Hepatocyte (in vitro differentiated cells): ENCODE data around the gene MAD2L1BP. TPM values are rescaled to one million over a fixed set of nuclear protein-coding genes. Genes with fewer than 3 reads are reported as not detected.

Source experiments
- DNase-seq: peaks from one replicate; pipeline ENCODE4 v3.0.0-alpha.2; 2016; ENCODE audit warnings: low spot score
- H2AFZ ChIP-seq: fragments of 200-600 bp; sonication (generic); 2 replicates; pipeline ENCODE4 v1.6.0; 2016; ENCODE audit warnings: antibody characterized with exemption, mild to moderate bottlenecking
- H3K27ac ChIP-seq: fragments of 200-600 bp; sonication (generic); 2 replicates; pipeline ENCODE4 v1.5.1; 2016; ENCODE audit warnings: mild to moderate bottlenecking
- H3K27me3 ChIP-seq: fragments of 200-600 bp; sonication (generic); 2 replicates; pipeline ENCODE4 v1.6.1; 2016
- H3K36me3 ChIP-seq: fragments of 200-600 bp; sonication (generic); replicated peaks from 2 replicates; pipeline ENCODE4 v1.5.1; 2016; ENCODE audit warnings: low read depth; ENCODE audit not compliant: insufficient read depth
- H3K4me1 ChIP-seq: fragments of 200-600 bp; sonication (generic); 2 replicates; pipeline ENCODE4 v1.5.1; 2016; ENCODE audit warnings: mild to moderate bottlenecking, moderate library complexity; ENCODE audit not compliant: insufficient read depth
- H3K4me2 ChIP-seq: fragments of 200-600 bp; sonication (generic); 2 replicates; pipeline ENCODE4 v1.6.0; 2016
- H3K4me3 ChIP-seq: fragments of 200-600 bp; sonication (generic); 2 replicates; pipeline ENCODE4 v1.5.1; 2016; ENCODE audit warnings: mild to moderate bottlenecking
- H3K79me2 ChIP-seq: fragments of 200-600 bp; sonication (generic); 2 replicates; pipeline ENCODE4 v1.6.0; 2017; ENCODE audit warnings: mild to moderate bottlenecking
- H3K9me2 ChIP-seq: fragments of 200-600 bp; sonication (generic); replicated peaks from 2 replicates; pipeline ENCODE4 v1.6.0; 2017; ENCODE audit warnings: mild to moderate bottlenecking; ENCODE audit not compliant: insufficient read depth
- H3K9me3 ChIP-seq: fragments of 200-600 bp; sonication (generic); 2 replicates; pipeline ENCODE4 v1.5.1; 2016; ENCODE audit warnings: low read depth, mild to moderate bottlenecking
- H4K20me1 ChIP-seq: fragments of 200-600 bp; sonication (generic); 2 replicates; pipeline ENCODE4 v1.6.0; 2016; ENCODE audit warnings: mild to moderate bottlenecking; ENCODE audit not compliant: insufficient read depth, poor library complexity, severe bottlenecking
- EZH2 ChIP-seq: fragments of 200-600 bp; sonication (generic); IDR thresholded peaks from 2 replicates; pipeline ENCODE4 v1.6.1; 2016; ENCODE audit warnings: antibody characterized with exemption, mild to moderate bottlenecking, borderline replicate concordance
- EZH2phosphoT487 ChIP-seq: fragments of 200-600 bp; sonication (generic); IDR thresholded peaks from one replicate; pipeline ENCODE4 v1.6.1; 2018; ENCODE audit warnings: antibody characterized with exemption, mild to moderate bottlenecking, low read depth, moderate library complexity; ENCODE audit not compliant: unreplicated experiment, severe bottlenecking
- WGBS: methylation state at CpG from one replicate; pipeline ENCODE4 v1.1.6; 2016; ENCODE audit warnings: low lambda C conversion rate; ENCODE audit errors: missing lambda C conversion rate; 5-methylcytosine and 5-hydroxymethylcytosine counted together
- polyA plus RNA-seq: library from polyadenylated mRNA; unstranded; fragments of >200 nt; fragmentation: Nextera tagmentation; extraction: Ambion mirVana; gene quantifications from 2 replicates; pipeline ENCODE4 v1.2.1, GENCODE V29; 2016
- total RNA-seq: library from RNA; depleted of rRNA; stranded (reverse); fragments of >200 nt; gene quantifications from 2 replicates; pipeline ENCODE4 v1.2.3, GENCODE V29; 2014
- TF ChIP-seq, protein P1 (sequence below): fragments of 200-600 bp; sonication (generic); IDR thresholded peaks from 2 replicates; pipeline ENCODE4 v1.5.1; 2016; ENCODE audit warnings: antibody characterized with exemption, mild to moderate bottlenecking; ENCODE audit not compliant: poor library complexity

Gene MAD2L1BP
- total and polyA plus RNA-seq, 2 experiments from 2014 or later = 32.1 to 47.6 TPM

DNA sequence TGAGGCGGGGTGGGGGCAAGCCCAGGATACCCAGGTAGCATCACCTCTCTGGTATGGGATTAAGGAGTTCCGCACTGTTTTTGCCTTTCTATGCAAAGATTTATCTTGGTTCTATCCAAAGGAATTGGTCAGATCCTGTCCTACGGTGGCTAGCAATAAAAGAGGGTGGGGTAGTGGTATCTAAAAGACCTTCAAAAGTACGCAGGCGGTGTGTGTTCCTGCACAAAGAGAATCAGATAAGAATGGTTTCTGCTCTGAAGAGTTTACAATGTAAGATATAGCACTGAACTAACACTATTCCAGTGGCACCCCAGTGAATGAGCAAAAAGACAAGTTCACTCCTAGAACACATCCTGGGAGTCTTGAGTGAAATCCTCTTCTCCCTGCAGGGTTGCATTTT lies 45.7 kb downstream of the MAD2L1BP start:
- Histone ChIP-seq H3K27ac (peak overlapping the region; percentile 59), H3K4me1 (peaks cover 30% of the 10 kb centered on the region), H2AFZ (no peak overlapping the region), H3K27me3 (no peaks in the 10 kb centered on the region), H4K20me1 (peaks cover 14% of the 10 kb centered on the region), H3K9me3 (no peaks in the 10 kb centered on the region), H3K9me2 (no peaks in the 10 kb centered on the region), H3K4me3 (no peak overlapping the region), H3K36me3 (no peaks in the 10 kb centered on the region), H3K79me2 (peaks cover 65% of the 10 kb centered on the region), H3K4me2 (peak overlapping the region; percentile 24)
- 58% methylated on average over 5 of the region's 5 CpGs for whole genome bisulfite sequencing
- no peak for DNase-seq
- TF ChIP-seq EZH2phosphoT487 (no peak), EZH2 (no peak)
- TF ChIP-seq, protein P1, sequence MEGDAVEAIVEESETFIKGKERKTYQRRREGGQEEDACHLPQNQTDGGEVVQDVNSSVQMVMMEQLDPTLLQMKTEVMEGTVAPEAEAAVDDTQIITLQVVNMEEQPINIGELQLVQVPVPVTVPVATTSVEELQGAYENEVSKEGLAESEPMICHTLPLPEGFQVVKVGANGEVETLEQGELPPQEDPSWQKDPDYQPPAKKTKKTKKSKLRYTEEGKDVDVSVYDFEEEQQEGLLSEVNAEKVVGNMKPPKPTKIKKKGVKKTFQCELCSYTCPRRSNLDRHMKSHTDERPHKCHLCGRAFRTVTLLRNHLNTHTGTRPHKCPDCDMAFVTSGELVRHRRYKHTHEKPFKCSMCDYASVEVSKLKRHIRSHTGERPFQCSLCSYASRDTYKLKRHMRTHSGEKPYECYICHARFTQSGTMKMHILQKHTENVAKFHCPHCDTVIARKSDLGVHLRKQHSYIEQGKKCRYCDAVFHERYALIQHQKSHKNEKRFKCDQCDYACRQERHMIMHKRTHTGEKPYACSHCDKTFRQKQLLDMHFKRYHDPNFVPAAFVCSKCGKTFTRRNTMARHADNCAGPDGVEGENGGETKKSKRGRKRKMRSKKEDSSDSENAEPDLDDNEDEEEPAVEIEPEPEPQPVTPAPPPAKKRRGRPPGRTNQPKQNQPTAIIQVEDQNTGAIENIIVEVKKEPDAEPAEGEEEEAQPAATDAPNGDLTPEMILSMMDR = no peak

DNA sequence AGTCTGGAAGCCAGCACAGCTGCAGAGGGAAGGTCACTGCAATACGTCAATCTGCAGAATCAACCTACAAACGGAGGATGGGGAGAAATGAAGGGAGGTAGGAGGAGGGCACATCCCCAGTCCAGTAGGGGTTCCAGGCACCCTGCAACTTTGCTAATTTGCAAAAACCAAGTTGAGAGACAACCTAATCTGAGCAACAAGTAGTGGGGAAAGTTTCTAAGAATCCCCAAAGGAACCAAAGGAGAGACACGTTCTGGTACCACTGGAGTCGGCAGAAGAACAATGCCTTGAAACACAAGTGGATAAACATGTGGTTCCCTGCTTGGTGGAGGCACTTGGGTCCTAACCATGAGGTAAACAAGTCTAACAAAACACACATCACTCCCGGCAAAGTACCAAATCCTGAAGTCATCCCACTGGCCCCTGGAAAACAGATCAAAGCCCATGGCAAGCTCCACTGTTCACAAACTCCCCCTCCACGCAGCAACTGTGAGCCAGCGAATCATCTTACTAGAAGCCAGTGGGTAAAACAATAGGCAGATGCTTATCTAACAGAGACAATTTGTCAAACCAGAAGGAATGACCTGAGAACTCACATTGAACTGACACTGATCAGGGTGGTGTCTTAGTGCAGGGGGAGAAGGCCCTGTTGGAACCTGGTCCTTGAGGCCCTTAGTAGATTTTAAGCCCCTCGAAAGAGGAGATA lies 47.2 kb downstream of the MAD2L1BP start:
- H3K9me2 ChIP-seq = no peaks in the 10 kb centered on the region
- 54% methylated on average over 8 of the region's 8 CpGs for WGBS
- H3K4me1 ChIP-seq = peaks cover 34% of the 10 kb centered on the region
- peak overlapping the region; percentile 59 for H3K27ac ChIP-seq
- no peaks in the 10 kb centered on the region for H3K27me3 ChIP-seq
- H4K20me1 ChIP-seq = peaks cover 14% of the 10 kb centered on the region
- no peaks in the 10 kb centered on the region for H3K36me3 ChIP-seq
- no peak for DNase-seq
- no peak for TF ChIP-seq EZH2phosphoT487
- TF ChIP-seq, protein P1 = no peak
- TF ChIP-seq EZH2 = no peak
- no peaks in the 10 kb centered on the region for H3K9me3 ChIP-seq
- no peak overlapping the region for H3K4me3 ChIP-seq
- no peak overlapping the region for H2AFZ ChIP-seq
- peak overlapping the region; percentile 35 for H3K4me2 ChIP-seq
- peaks cover 77% of the 10 kb centered on the region for H3K79me2 ChIP-seq

DNA sequence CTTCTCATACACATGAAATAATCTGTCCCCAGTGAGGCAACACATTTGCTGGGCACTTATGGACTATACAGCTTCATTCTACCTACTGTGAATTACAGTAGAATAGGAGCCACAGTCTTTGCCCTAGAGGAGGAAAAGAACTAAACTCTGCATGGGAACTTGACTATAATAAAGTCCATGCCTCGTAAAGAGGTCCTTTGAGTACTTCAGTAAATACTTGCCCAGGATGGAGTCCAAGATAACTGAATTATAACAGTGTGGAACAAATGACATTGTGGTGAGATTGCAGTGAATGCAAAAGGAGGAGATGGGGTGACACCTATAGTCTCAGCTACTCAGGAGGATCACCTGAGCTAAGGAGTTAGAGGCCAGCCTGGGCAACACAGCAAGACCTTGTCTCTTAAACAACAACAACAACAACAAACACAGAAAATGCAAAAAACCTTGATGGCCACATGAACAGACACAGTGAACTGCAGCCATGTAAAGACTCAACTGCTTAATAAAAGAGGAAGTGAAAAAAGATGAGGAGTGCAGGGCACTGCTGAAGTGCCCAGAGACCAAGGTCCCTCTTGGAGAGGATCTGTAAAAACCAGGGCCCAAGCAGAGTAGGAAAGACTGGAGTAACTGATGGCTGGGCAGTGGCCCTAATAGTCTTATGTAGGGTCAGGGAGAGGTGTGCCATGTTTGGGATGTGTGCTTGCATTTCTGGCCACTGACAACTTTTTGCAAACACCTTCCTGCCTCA lies 48.2 kb downstream of the MAD2L1BP start:
- Histone ChIP-seq H3K4me2 (no peak overlapping the region), H3K4me3 (no peak overlapping the region), H3K4me1 (peaks cover 34% of the 10 kb centered on the region), H4K20me1 (peaks cover 14% of the 10 kb centered on the region), H3K9me3 (no peaks in the 10 kb centered on the region), H3K79me2 (peaks cover 76% of the 10 kb centered on the region), H3K9me2 (no peaks in the 10 kb centered on the region), H3K27me3 (no peaks in the 10 kb centered on the region), H3K27ac (peak overlapping the region; percentile 43), H2AFZ (no peak overlapping the region), H3K36me3 (no peaks in the 10 kb centered on the region)
- WGBS = 45% methylated on average over 1 of the region's 1 CpG
- TF ChIP-seq EZH2phosphoT487 (no peak), EZH2 (no peak)
- TF ChIP-seq, protein P1 = no peak
- DNase-seq = no peak
